Parathyroid adenoma (tissue), 2 donors: ENCODE results near the gene VPS37C.

Experiments
- H2AFZ ChIP-seq: fragments of 300-600 bp; sonication (generic); one replicate; pipeline ENCODE4 v1.7.0; 2017; ENCODE audit warnings: antibody characterized with exemption, mild to moderate bottlenecking
- H3K27ac ChIP-seq: fragments of 300-600 bp; sonication (generic); one replicate; pipeline ENCODE4 v1.7.0; 2017
- H3K27me3 ChIP-seq: fragments of 300-600 bp; sonication (generic); one replicate; pipeline ENCODE4 v1.7.0; 2017; ENCODE audit warnings: low read length; ENCODE audit not compliant: control insufficient read depth, insufficient read depth
- H3K36me3 ChIP-seq: fragments of 300-600 bp; sonication (generic); one replicate; pipeline ENCODE4 v1.7.0; 2017; ENCODE audit warnings: low read length; ENCODE audit not compliant: control insufficient read depth, insufficient read depth
- H3K4me1 ChIP-seq: fragments of 300-600 bp; sonication (generic); one replicate; pipeline ENCODE4 v1.7.0; 2017; ENCODE audit warnings: control low read depth
- H3K4me2 ChIP-seq: fragments of 300-600 bp; sonication (generic); one replicate; pipeline ENCODE4 v1.7.0; 2017; ENCODE audit warnings: low read length
- H3K4me3 ChIP-seq: fragments of 300-600 bp; sonication (generic); one replicate; pipeline ENCODE4 v1.7.0; 2017; ENCODE audit warnings: low read depth, low read length
- H3K79me2 ChIP-seq: fragments of 300-600 bp; sonication (generic); one replicate; pipeline ENCODE4 v1.7.0; 2017; ENCODE audit warnings: control low read depth
- H3K9ac ChIP-seq: fragments of 300-600 bp; sonication (generic); one replicate; pipeline ENCODE4 v1.7.0; 2017; ENCODE audit warnings: mild to moderate bottlenecking
- H3K9me3 ChIP-seq: fragments of 300-600 bp; sonication (generic); one replicate; pipeline ENCODE4 v1.7.0; 2017; ENCODE audit warnings: low read length; ENCODE audit not compliant: control insufficient read depth
- CTCF ChIP-seq: fragments of 300-600 bp; sonication (generic); IDR thresholded peaks from one replicate; pipeline ENCODE4 v1.7.0; 2017; ENCODE audit warnings: antibody characterized with exemption, mild to moderate bottlenecking
- donor health status: primary hyperparathyroidism.

The VPS37C gene

GRCh38 chr11:61090521-61090920 lies 70.7 kb downstream of the VPS37C start:
- TF ChIP-seq CTCF, result no peak
- H3K27ac ChIP-seq, result no peak overlapping the region
- no peaks in the 10 kb centered on the region for H3K79me2 ChIP-seq
- H3K27me3 ChIP-seq, result no peaks in the 10 kb centered on the region
- no peaks in the 10 kb centered on the region for H3K4me1 ChIP-seq
- H3K9me3 ChIP-seq, result no peaks in the 10 kb centered on the region
- H3K4me3 ChIP-seq, result no peak overlapping the region
- H3K9ac ChIP-seq, result no peak overlapping the region
- H3K36me3 ChIP-seq, result no peaks in the 10 kb centered on the region
- H3K4me2 ChIP-seq, result no peak overlapping the region
- no peak overlapping the region for H2AFZ ChIP-seq

- H2AFZ ChIP-seq, result no peak overlapping the region
- no peaks in the 10 kb centered on the region for H3K9me3 ChIP-seq
- H3K9ac ChIP-seq, result no peak overlapping the region
- no peak overlapping the region for H3K4me3 ChIP-seq
- H3K4me2 ChIP-seq, result no peak overlapping the region
- no peaks in the 10 kb centered on the region for H3K36me3 ChIP-seq
- H3K4me1 ChIP-seq, result no peaks in the 10 kb centered on the region
- no peaks in the 10 kb centered on the region for H3K27me3 ChIP-seq
- H3K79me2 ChIP-seq, result no peaks in the 10 kb centered on the region
- H3K27ac ChIP-seq, result no peak overlapping the region
- no peak for TF ChIP-seq CTCF
Measured at GRCh38 chr11:61089806-61090491, 71.3 kb downstream of the VPS37C start.

- Histone ChIP-seq H2AFZ (no peak overlapping the region), H3K36me3 (no peaks in the 10 kb centered on the region), H3K4me3 (no peak overlapping the region), H3K9ac (no peak overlapping the region), H3K9me3 (no peaks in the 10 kb centered on the region), H3K27ac (no peak overlapping the region), H3K27me3 (no peaks in the 10 kb centered on the region), H3K79me2 (no peaks in the 10 kb centered on the region), H3K4me1 (no peaks in the 10 kb centered on the region), H3K4me2 (no peak overlapping the region)
- TF ChIP-seq CTCF, result no peak
Measured at GRCh38 chr11:61087426-61088119, 73.7 kb downstream of the VPS37C start.

- Histone ChIP-seq H3K9ac (no peak overlapping the region), H3K27ac (no peak overlapping the region), H3K4me2 (no peak overlapping the region), H2AFZ (no peak overlapping the region), H3K4me3 (no peak overlapping the region), H3K27me3 (no peaks in the 10 kb centered on the region), H3K36me3 (no peaks in the 10 kb centered on the region), H3K79me2 (no peaks in the 10 kb centered on the region), H3K4me1 (no peaks in the 10 kb centered on the region), H3K9me3 (no peaks in the 10 kb centered on the region)
- no peak for TF ChIP-seq CTCF
Measured at GRCh38 chr11:61083601-61084147, 77.6 kb downstream of the VPS37C start.
